Gastrocnemius medialis (tissue), 4 donors: ENCODE measurements around the gene EIF2S2.

Experiments used
- CTCF ChIP-seq, 5 experiments: fragments of 450-650 bp in 3 of 5; fragments of 200-600 bp in 2 of 5; sonication (generic) in 2 of 5; IDR thresholded peaks in 4 of 5; conservative IDR thresholded peaks in 1 of 5; 1 replicate in 4 of 5; 2 replicates in 1 of 5; pipeline ENCODE4 v1.5.1; 2016 to 2019; ENCODE audit warnings: antibody characterized with exemption in 5 of 5, mild to moderate bottlenecking in 3 of 5, moderate library complexity in 3 of 5
- POLR2A ChIP-seq, 2 donors: fragments of 450-650 bp; IDR thresholded peaks; one replicate each; pipeline ENCODE4 v1.6.1; 2017; ENCODE audit warnings: antibody characterized with exemption in 2 of 2, mild to moderate bottlenecking in 2 of 2, moderate library complexity in 2 of 2

- TF ChIP-seq CTCF (IDR thresholded peaks at IDR 0.05 in 4 of 5, conservative IDR thresholded peaks at IDR 0.05 in 1 of 5) (no peak), POLR2A (IDR thresholded peaks at IDR 0.05) (no peak)
Observed at GRCh38 chr20:34070859-34071258, 41.2 kb downstream of the EIF2S2 start.
